ENCODE results near the gene TRMT1. TPM values are rescaled to one million over a fixed set of nuclear protein-coding genes. Genes with fewer than 3 reads are reported as not detected.

TRMT1 gene
- total RNA-seq, 1 donor from 2014 or later = 17.3 TPM

- Histone ChIP-seq H3K27me3 (no peaks in the 10 kb centered on the region), H3K36me3 (no peaks in the 10 kb centered on the region), H3K27ac (peak overlapping the region; percentile 99), H3K9me3 (no peaks in the 10 kb centered on the region), H3K4me1 (peaks cover 80 to 100% of the 10 kb centered on the region in 2 donors), H3K4me3 (peak overlapping the region in 1 of 2 donors; percentile 53)
- intact Hi-C loops (cut with DNase I) = no loop called here
- peak in 1 of 2 donors; percentile 87 for DNase-seq (ENCODE audit: low spot score in 2 of 2)
- TF ChIP-seq CTCF (IDR thresholded peaks at IDR 0.05) = no peak
Measured at GRCh38 chr19:13056052-13056660, 60.4 kb downstream of the TRMT1 start.

- Histone ChIP-seq H3K4me1 (peaks cover 83 to 100% of the 10 kb centered on the region in 2 donors), H3K36me3 (no peaks in the 10 kb centered on the region), H3K27me3 (no peaks in the 10 kb centered on the region), H3K9me3 (no peaks in the 10 kb centered on the region), H3K4me3 (peak overlapping the region in 1 of 2 donors; percentile 53), H3K27ac (peak overlapping the region; percentile 99)
- TF ChIP-seq CTCF (IDR thresholded peaks at IDR 0.05) = peak in 1 of 3 experiments; percentile 17
- intact Hi-C loops (cut with DNase I) = no loop called here
- peak; percentile 50 to 94 for DNase-seq (ENCODE audit: low spot score in 2 of 2)
Measured at GRCh38 chr19:13055213-13056051, 61.1 kb downstream of the TRMT1 start.

Other genes starting within 250 kb of the TRMT1 start
- 76.8 TPM for gene DNASE2, start 235.3 kb downstream of the TRMT1 start, total RNA-seq
- not detected for gene KLF1, start 229.5 kb downstream of the TRMT1 start, total RNA-seq
- 20.6 TPM for gene GCDH, start 225.6 kb downstream of the TRMT1 start, total RNA-seq
- gene SYCE2, start 197.4 kb downstream of the TRMT1 start, total RNA-seq = not detected
- 21.3 TPM for gene FARSA, start 183.0 kb downstream of the TRMT1 start, total RNA-seq
- 297 TPM for gene CALR, start 178.1 kb downstream of the TRMT1 start, total RNA-seq
- gene RAD23A, start 170.9 kb downstream of the TRMT1 start, total RNA-seq = 146 TPM
- 42.7 TPM for gene GADD45GIP1, start 159.5 kb downstream of the TRMT1 start, total RNA-seq
- gene DAND5, start 147.2 kb downstream of the TRMT1 start, total RNA-seq = not detected
- gene NFIX, start 121.3 kb downstream of the TRMT1 start, total RNA-seq = 76.5 TPM
- gene LYL1, start 13.9 kb downstream of the TRMT1 start, total RNA-seq = 46.7 TPM
- gene NACC1, start 1.5 kb upstream of the TRMT1 start, total RNA-seq = 35.5 TPM
- gene STX10, start 33.6 kb upstream of the TRMT1 start, total RNA-seq = 31.6 TPM
- 907 TPM for gene IER2, start 33.7 kb upstream of the TRMT1 start, total RNA-seq

Measured in ascending aorta (tissue), 2 donors.